Activated T-cell treated with anti-CD3 and anti-CD28 coated beads, Interleukin-2, amount 50 U/mL, for 24 hours (primary cell): Measurements from ENCODE around the gene JAKMIP3.
A peak's percentile ranks its signal among the peaks of the same experiment; 100 is the strongest.
"Not testable (repeated sequence)": the region's sequence is repeated elsewhere in the genome, so short reads cannot be mapped to it uniquely, and the experiment has no call there.

Experiments
- DNase-seq: peaks from one replicate; pipeline ENCODE4 v3.0.0-alpha.2; 2020
- H3K27ac Mint-ChIP-seq: 2 replicates; pipeline ENCODE4 v1.8.0; 2020; ENCODE audit warnings: mild to moderate bottlenecking, mixed read lengths
- H3K27me3 Mint-ChIP-seq: 2 replicates; pipeline ENCODE4 v1.8.0; 2020; ENCODE audit warnings: mixed read lengths
- H3K36me3 Mint-ChIP-seq: 2 replicates; pipeline ENCODE4 v1.8.0; 2020; ENCODE audit warnings: low read depth, mixed read lengths
- H3K4me1 Mint-ChIP-seq: 2 replicates; pipeline ENCODE4 v1.8.0; 2020; ENCODE audit warnings: low read depth, mixed read lengths
- H3K4me3 Mint-ChIP-seq: 2 replicates; pipeline ENCODE4 v1.8.0; 2020; ENCODE audit warnings: mild to moderate bottlenecking, moderate library complexity, mixed read lengths
- H3K9me3 Mint-ChIP-seq: 2 replicates; pipeline ENCODE4 v1.8.0; 2020; ENCODE audit warnings: mixed read lengths

The JAKMIP3 gene

GRCh38 chr10:132066186-132066585 lies 440 bp downstream of the JAKMIP3 start:
- Mint-ChIP-seq H3K36me3 (no peaks in the 10 kb centered on the region), H3K4me1 (peaks cover 8% of the 10 kb centered on the region), H3K4me3 (peak overlapping the region; percentile 29)

GRCh38 chr10:132066812-132067211 lies 1.1 kb downstream of the JAKMIP3 start:
- Mint-ChIP-seq H3K36me3 (no peaks in the 10 kb centered on the region), H3K4me3 (no peak overlapping the region), H3K27me3 (peaks cover 16% of the 10 kb centered on the region), H3K9me3 (no peaks in the 10 kb centered on the region), H3K27ac (no peak overlapping the region), H3K4me1 (peaks cover 8% of the 10 kb centered on the region)
- no peak for DNase-seq

More at GRCh38 chr10:132066186-132066585, 440 bp downstream of the JAKMIP3 start:
- no peaks in the 10 kb centered on the region for H3K9me3 Mint-ChIP-seq
- H3K27me3 Mint-ChIP-seq: peaks cover 16% of the 10 kb centered on the region
- no peak overlapping the region for H3K27ac Mint-ChIP-seq
- DNase-seq: no peak

GRCh38 chr10:132068431-132069121 lies 2.8 kb downstream of the JAKMIP3 start:
- Mint-ChIP-seq H3K4me1 (peaks cover 8% of the 10 kb centered on the region), H3K36me3 (no peaks in the 10 kb centered on the region), H3K27me3 (peaks cover 16% of the 10 kb centered on the region)

GRCh38 chr10:132069122-132069848 lies 3.5 kb downstream of the JAKMIP3 start:
- Mint-ChIP-seq H3K9me3 (no peaks in the 10 kb centered on the region), H3K27ac (no peak overlapping the region), H3K36me3 (no peaks in the 10 kb centered on the region), H3K27me3 (peaks cover 17% of the 10 kb centered on the region), H3K4me3 (no peak overlapping the region), H3K4me1 (peaks cover 8% of the 10 kb centered on the region)
- DNase-seq: no peak

More at GRCh38 chr10:132068431-132069121, 2.8 kb downstream of the JAKMIP3 start:
- no peak for DNase-seq
- Mint-ChIP-seq H3K4me3 (no peak overlapping the region), H3K27ac (no peak overlapping the region), H3K9me3 (no peaks in the 10 kb centered on the region)

GRCh38 chr10:132069849-132070182 lies 4.1 kb downstream of the JAKMIP3 start:
- Mint-ChIP-seq H3K4me3 (no peak overlapping the region), H3K27me3 (peaks cover 20% of the 10 kb centered on the region), H3K9me3 (peaks cover 2% of the 10 kb centered on the region), H3K4me1 (peaks cover 8% of the 10 kb centered on the region), H3K36me3 (no peaks in the 10 kb centered on the region), H3K27ac (no peak overlapping the region)
- DNase-seq: no peak

- DNase-seq: no peak
- Mint-ChIP-seq H3K4me1 (peaks cover 5% of the 10 kb centered on the region), H3K36me3 (no peaks in the 10 kb centered on the region), H3K4me3 (no peak overlapping the region), H3K27ac (no peak overlapping the region), H3K27me3 (peaks cover 14% of the 10 kb centered on the region), H3K9me3 (peaks cover 4% of the 10 kb centered on the region)
Measured at GRCh38 chr10:132070724-132071123, 5.0 kb downstream of the JAKMIP3 start.

- no peak overlapping the region for H3K27ac Mint-ChIP-seq
- H3K4me1 Mint-ChIP-seq: no peaks in the 10 kb centered on the region
Measured at GRCh38 chr10:132071667-132072066, 5.9 kb downstream of the JAKMIP3 start.

GRCh38 chr10:132075909-132076577 lies 10.3 kb downstream of the JAKMIP3 start:
- H3K36me3 Mint-ChIP-seq: no peaks in the 10 kb centered on the region
- no peaks in the 10 kb centered on the region for H3K4me1 Mint-ChIP-seq
- H3K27me3 Mint-ChIP-seq: peaks cover 13% of the 10 kb centered on the region
- no peak for DNase-seq
- H3K9me3 Mint-ChIP-seq: peaks cover 4% of the 10 kb centered on the region
- H3K4me3 Mint-ChIP-seq: no peak overlapping the region
- H3K27ac Mint-ChIP-seq: no peak overlapping the region

More at GRCh38 chr10:132071667-132072066, 5.9 kb downstream of the JAKMIP3 start:
- no peaks in the 10 kb centered on the region for H3K36me3 Mint-ChIP-seq
- H3K9me3 Mint-ChIP-seq: peaks cover 4% of the 10 kb centered on the region
- no peak overlapping the region for H3K4me3 Mint-ChIP-seq
- DNase-seq: no peak
- peaks cover 9% of the 10 kb centered on the region for H3K27me3 Mint-ChIP-seq

- no peak overlapping the region for H3K27ac Mint-ChIP-seq
- DNase-seq: no peak
- H3K4me3 Mint-ChIP-seq: no peak overlapping the region
- H3K27me3 Mint-ChIP-seq: peaks cover 15% of the 10 kb centered on the region
- H3K36me3 Mint-ChIP-seq: no peaks in the 10 kb centered on the region
- peaks cover 4% of the 10 kb centered on the region for H3K9me3 Mint-ChIP-seq
- H3K4me1 Mint-ChIP-seq: no peaks in the 10 kb centered on the region
Measured at GRCh38 chr10:132076578-132077081, 10.9 kb downstream of the JAKMIP3 start.

- H3K4me1 Mint-ChIP-seq: no peaks in the 10 kb centered on the region
- no peak overlapping the region for H3K4me3 Mint-ChIP-seq
- peaks cover 4% of the 10 kb centered on the region for H3K9me3 Mint-ChIP-seq
- no peak for DNase-seq
- H3K36me3 Mint-ChIP-seq: no peaks in the 10 kb centered on the region
- no peak overlapping the region for H3K27ac Mint-ChIP-seq
- H3K27me3 Mint-ChIP-seq: peaks cover 17% of the 10 kb centered on the region
Measured at GRCh38 chr10:132077091-132077490, 11.3 kb downstream of the JAKMIP3 start.

- DNase-seq: no peak
- H3K36me3 Mint-ChIP-seq: no peaks in the 10 kb centered on the region
Measured at GRCh38 chr10:132078746-132079345, 13.1 kb downstream of the JAKMIP3 start.

GRCh38 chr10:132084384-132084783 lies 18.6 kb downstream of the JAKMIP3 start:
- DNase-seq, H3K4me1 Mint-ChIP-seq, H3K36me3 Mint-ChIP-seq, H3K4me3 Mint-ChIP-seq, H3K27ac Mint-ChIP-seq, H3K9me3 Mint-ChIP-seq: not testable (repeated sequence)
- peaks cover 31% of the 10 kb centered on the region for H3K27me3 Mint-ChIP-seq

More at GRCh38 chr10:132078746-132079345, 13.1 kb downstream of the JAKMIP3 start:
- Mint-ChIP-seq H3K27me3 (peaks cover 26% of the 10 kb centered on the region), H3K4me1 (no peaks in the 10 kb centered on the region), H3K4me3 (no peak overlapping the region), H3K27ac (no peak overlapping the region), H3K9me3 (peaks cover 4% of the 10 kb centered on the region)

GRCh38 chr10:132093236-132093635 lies 27.5 kb downstream of the JAKMIP3 start:
- H3K27me3 Mint-ChIP-seq: peaks cover 57% of the 10 kb centered on the region
- not testable (repeated sequence) for H3K4me3 Mint-ChIP-seq, DNase-seq, H3K36me3 Mint-ChIP-seq, H3K4me1 Mint-ChIP-seq, H3K9me3 Mint-ChIP-seq, H3K27ac Mint-ChIP-seq

GRCh38 chr10:132094581-132095234 lies 29.0 kb downstream of the JAKMIP3 start:
- peaks cover 3% of the 10 kb centered on the region for H3K4me1 Mint-ChIP-seq
- H3K4me3 Mint-ChIP-seq: no peak overlapping the region
- no peak overlapping the region for H3K27ac Mint-ChIP-seq
- no peaks in the 10 kb centered on the region for H3K9me3 Mint-ChIP-seq
- no peaks in the 10 kb centered on the region for H3K36me3 Mint-ChIP-seq
- no peak for DNase-seq
- peaks cover 71% of the 10 kb centered on the region for H3K27me3 Mint-ChIP-seq
